H9 (cell line): ENCODE results near the gene NEK6. TPM values are rescaled to one million over a fixed set of nuclear protein-coding genes. Genes with fewer than 3 reads are reported as not detected.

Experiments used
- DNase-seq: peaks from one replicate; pipeline ENCODE4 v3.0.0-alpha.2; 2017
- H2AFZ ChIP-seq: one replicate; pipeline ENCODE4 v1.6.1; 2013; ENCODE audit warnings: mild to moderate bottlenecking, low read length, control low read depth, moderate library complexity
- H2AK5ac ChIP-seq: 2 replicates; pipeline ENCODE4 v1.6.1; 2013; ENCODE audit warnings: low read length, control low read depth, mixed read lengths; ENCODE audit not compliant: insufficient read length
- H2BK120ac ChIP-seq: one replicate; pipeline ENCODE4 v1.6.1; 2013; ENCODE audit warnings: low read depth, mild to moderate bottlenecking, low read length, control low read depth, inconsistent platforms; ENCODE audit not compliant: poor library complexity, severe bottlenecking
- H2BK12ac ChIP-seq: 2 replicates; pipeline ENCODE4 v1.6.1; 2013; ENCODE audit warnings: low read length, control low read depth, mixed read lengths, low read depth; ENCODE audit not compliant: insufficient read length
- H2BK15ac ChIP-seq: 2 replicates; pipeline ENCODE4 v1.6.1; 2013; ENCODE audit warnings: low read depth, low read length, control low read depth
- H2BK20ac ChIP-seq: one replicate; pipeline ENCODE4 v1.6.1; 2013; ENCODE audit warnings: low read depth, mild to moderate bottlenecking, low read length, control low read depth, inconsistent platforms; ENCODE audit not compliant: poor library complexity, severe bottlenecking
- H2BK5ac ChIP-seq: 2 replicates; pipeline ENCODE4 v1.6.1; 2013; ENCODE audit warnings: low read length, control low read depth, mixed read lengths; ENCODE audit not compliant: insufficient read length
- H3K14ac ChIP-seq: 2 replicates; pipeline ENCODE4 v1.6.1; 2013; ENCODE audit warnings: low read length, control low read depth; ENCODE audit not compliant: insufficient read depth
- H3K18ac ChIP-seq: 2 replicates; pipeline ENCODE4 v1.6.1; 2013; ENCODE audit warnings: low read depth, mild to moderate bottlenecking, mixed read lengths, low read length, control low read depth; ENCODE audit not compliant: insufficient read length
- H3K23ac ChIP-seq: 2 replicates; pipeline ENCODE4 v1.6.1; 2013; ENCODE audit warnings: low read length, control low read depth, mixed read lengths, low read depth; ENCODE audit not compliant: insufficient read length
- H3K23me2 ChIP-seq: 2 replicates; pipeline ENCODE4 v1.6.1; 2013; ENCODE audit warnings: low read depth, mild to moderate bottlenecking, mixed read lengths, low read length, control low read depth; ENCODE audit not compliant: insufficient read length, poor library complexity, severe bottlenecking
- H3K27ac ChIP-seq: 2 replicates; pipeline ENCODE4 v1.5.1; 2013; ENCODE audit warnings: low read length, control low read depth, mixed read lengths, low read depth; ENCODE audit not compliant: insufficient read length
- H3K27me3 ChIP-seq: 2 replicates; pipeline ENCODE4 v1.6.1; 2013; ENCODE audit warnings: low read length, control low read depth, inconsistent platforms; ENCODE audit not compliant: insufficient read depth
- H3K4ac ChIP-seq: 2 replicates; pipeline ENCODE4 v1.6.1; 2013; ENCODE audit warnings: low read depth, mild to moderate bottlenecking, control low read depth, inconsistent platforms, low read length, moderate library complexity
- H3K4me1 ChIP-seq: 2 replicates; pipeline ENCODE4 v1.6.1; 2013; ENCODE audit warnings: low read length, control low read depth, inconsistent platforms; ENCODE audit not compliant: insufficient read depth
- H3K4me2 ChIP-seq: 2 replicates; pipeline ENCODE4 v1.6.1; 2013; ENCODE audit warnings: low read length, control low read depth, mixed read lengths; ENCODE audit not compliant: insufficient read length, insufficient read depth
- H3K56ac ChIP-seq: 2 replicates; pipeline ENCODE4 v1.6.1; 2013; ENCODE audit warnings: low read depth, mild to moderate bottlenecking, mixed read lengths, low read length, control low read depth; ENCODE audit not compliant: insufficient read length
- H3K79me1 ChIP-seq: 2 replicates; pipeline ENCODE4 v1.6.1; 2013; ENCODE audit warnings: low read depth, mild to moderate bottlenecking, moderate library complexity, low read length, control low read depth, inconsistent platforms; ENCODE audit not compliant: insufficient read depth, poor library complexity, severe bottlenecking
- H3K79me2 ChIP-seq: 2 replicates; pipeline ENCODE4 v1.6.1; 2013; ENCODE audit warnings: low read length, control low read depth, inconsistent platforms; ENCODE audit not compliant: insufficient read depth
- H3K9ac ChIP-seq: 2 replicates; pipeline ENCODE4 v1.6.1; 2013; ENCODE audit warnings: low read length, control low read depth, mixed read lengths; ENCODE audit not compliant: insufficient read length; ENCODE audit errors: extremely low read depth
- H3K9me3 ChIP-seq: one replicate; pipeline ENCODE4 v1.6.1; 2013; ENCODE audit warnings: low read depth, low read length, inconsistent platforms; ENCODE audit not compliant: control insufficient read depth
- H3T11ph ChIP-seq: one replicate; pipeline ENCODE4 v1.6.1; 2013; ENCODE audit warnings: mild to moderate bottlenecking, low read length, control low read depth, inconsistent platforms
- H4K20me1 ChIP-seq: one replicate; pipeline ENCODE4 v1.6.1; 2013; ENCODE audit not compliant: control insufficient read depth, insufficient read length, insufficient read depth
- H4K5ac ChIP-seq: 2 replicates; pipeline ENCODE4 v1.6.1; 2013; ENCODE audit warnings: low read depth, mild to moderate bottlenecking, mixed read lengths, low read length, control low read depth; ENCODE audit not compliant: insufficient read length
- H4K8ac ChIP-seq: replicated peaks from 2 replicates; pipeline ENCODE4 v1.6.1; 2013; ENCODE audit warnings: low read length, control low read depth, mixed read lengths, low read depth; ENCODE audit not compliant: insufficient read length
- H4K91ac ChIP-seq: 2 replicates; pipeline ENCODE4 v1.6.1; 2013; ENCODE audit warnings: low read depth, mild to moderate bottlenecking, moderate library complexity, mixed read lengths, low read length, control low read depth; ENCODE audit not compliant: insufficient read length
- H3K27ac Mint-ChIP-seq, 3 experiments: 2 replicates in 2 of 3; 3 replicates in 1 of 3; pipeline ENCODE4 v1.8.0; 2020 to 2021; ENCODE audit warnings: mixed read lengths in 3 of 3, mild to moderate bottlenecking in 1 of 3, moderate library complexity in 1 of 3
- H3K27me3 Mint-ChIP-seq: 2 replicates; pipeline ENCODE4 v1.8.0; 2021; ENCODE audit warnings: low read depth, mild to moderate bottlenecking, moderate library complexity, mixed read lengths
- H3K36me3 Mint-ChIP-seq, 3 experiments: 2 replicates in 2 of 3; 3 replicates in 1 of 3; pipeline ENCODE4 v1.8.0; 2020 to 2021; ENCODE audit warnings: low read depth in 3 of 3, mixed read lengths in 3 of 3; ENCODE audit not compliant: insufficient read depth in 1 of 3
- H3K4me1 Mint-ChIP-seq, 2 experiments: 2 replicates each; pipeline ENCODE4 v1.8.0; 2020; ENCODE audit warnings: mixed read lengths in 2 of 2
- H3K4me3 Mint-ChIP-seq, 2 experiments: 2 replicates in 1 of 2; 3 replicates in 1 of 2; pipeline ENCODE4 v1.8.0; 2020 to 2021; ENCODE audit warnings: mild to moderate bottlenecking in 2 of 2, mixed read lengths in 2 of 2, moderate library complexity in 1 of 2
- H3K9me3 Mint-ChIP-seq, 2 experiments: 2 replicates in 1 of 2; 3 replicates in 1 of 2; pipeline ENCODE4 v1.8.0; 2020; ENCODE audit warnings: mild to moderate bottlenecking in 2 of 2, mixed read lengths in 2 of 2, moderate library complexity in 1 of 2
- WGBS: extraction: QIAGEN DNeasy Blood & Tissue Kit; methylation state at CpG from one replicate; pipeline ENCODE4 v1.1.7; 2013; ENCODE audit warnings: missing lambda C conversion rate, low lambda C conversion rate, mixed read lengths; ENCODE audit not compliant: insufficient read length; ENCODE audit errors: extremely low coverage; 5-methylcytosine and 5-hydroxymethylcytosine counted together
- total RNA-seq: library from RNA; stranded (reverse); gene quantifications from 2 replicates; pipeline ENCODE4 v1.2.1, GENCODE V29; 2021
- TF ChIP-seq, protein P1 (sequence below): fragments of 200-600 bp; sonication (generic); conservative IDR thresholded peaks from 3 replicates; pipeline ENCODE4 v1.8.0; 2021; ENCODE audit warnings: antibody characterized with exemption, mild to moderate bottlenecking

NEK6 gene
- total RNA-seq, 1 experiment from 2014 or later, result 14.3 TPM

DNA sequence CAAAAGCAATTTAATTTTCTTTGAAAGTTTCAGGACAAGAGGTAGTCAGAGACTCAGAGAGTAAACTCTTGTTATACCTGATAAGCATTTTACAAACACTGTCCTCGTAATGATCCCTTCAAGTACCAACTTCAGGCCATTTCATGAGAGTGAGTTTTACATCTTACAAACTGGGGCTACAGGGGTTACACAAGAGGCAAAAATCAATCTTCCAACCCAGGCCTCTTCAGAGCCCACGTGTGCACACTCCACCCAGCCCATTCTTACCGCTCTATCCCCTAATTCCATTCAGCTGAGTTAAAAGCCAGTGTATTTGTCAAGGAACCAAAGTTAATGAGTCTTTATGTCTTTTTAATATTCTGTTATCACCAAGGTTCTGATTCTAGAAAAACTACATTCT is 110.9 kb downstream of the NEK6 start:
- WGBS, result no CpG with 5 or more reads among the region's 3 CpGs
- no peak overlapping the region for H2AK5ac ChIP-seq
- Mint-ChIP-seq H3K27ac (peak overlapping the region in 1 of 3 experiments; percentile 3; a peak in 1 of 7 replicates), H3K9me3 (no peaks in the 10 kb centered on the region), H3K36me3 (peaks cover under 1 to 4% (median 2%) of the 10 kb centered on the region in 3 experiments; a peak in 4 of 7 replicates), H3K4me1 (peaks cover 22 to 31% of the 10 kb centered on the region in 2 experiments), H3K27me3 (no peaks in the 10 kb centered on the region), H3K4me3 (no peak overlapping the region)
- H3K56ac ChIP-seq, result no peak overlapping the region
- no peak overlapping the region for H4K91ac ChIP-seq
- H3K4me1 ChIP-seq, result peaks cover 2% of the 10 kb centered on the region; the same call in 1 of the 2 replicates
- H3K9me3 ChIP-seq, result no peaks in the 10 kb centered on the region
- no peak overlapping the region for H3K18ac ChIP-seq
- H4K20me1 ChIP-seq, result no peaks in the 10 kb centered on the region
- no peak overlapping the region for H4K5ac ChIP-seq
- H3K79me1 ChIP-seq, result peaks cover 2% of the 10 kb centered on the region
- no peak overlapping the region for H2BK5ac ChIP-seq
- H3K4ac ChIP-seq, result no peak overlapping the region
- no peak overlapping the region for H2BK20ac ChIP-seq
- no peak overlapping the region for H3T11ph ChIP-seq
- H4K8ac ChIP-seq, result no peak overlapping the region
- H3K14ac ChIP-seq, result no peak overlapping the region
- H2AFZ ChIP-seq, result no peak overlapping the region
- H2BK15ac ChIP-seq, result no peak overlapping the region
- H2BK12ac ChIP-seq, result no peak overlapping the region
- DNase-seq, result no peak
- no peak overlapping the region for H3K27ac ChIP-seq
- no peak overlapping the region for H2BK120ac ChIP-seq
- no peak overlapping the region for H3K9ac ChIP-seq
- TF ChIP-seq, protein P1, sequence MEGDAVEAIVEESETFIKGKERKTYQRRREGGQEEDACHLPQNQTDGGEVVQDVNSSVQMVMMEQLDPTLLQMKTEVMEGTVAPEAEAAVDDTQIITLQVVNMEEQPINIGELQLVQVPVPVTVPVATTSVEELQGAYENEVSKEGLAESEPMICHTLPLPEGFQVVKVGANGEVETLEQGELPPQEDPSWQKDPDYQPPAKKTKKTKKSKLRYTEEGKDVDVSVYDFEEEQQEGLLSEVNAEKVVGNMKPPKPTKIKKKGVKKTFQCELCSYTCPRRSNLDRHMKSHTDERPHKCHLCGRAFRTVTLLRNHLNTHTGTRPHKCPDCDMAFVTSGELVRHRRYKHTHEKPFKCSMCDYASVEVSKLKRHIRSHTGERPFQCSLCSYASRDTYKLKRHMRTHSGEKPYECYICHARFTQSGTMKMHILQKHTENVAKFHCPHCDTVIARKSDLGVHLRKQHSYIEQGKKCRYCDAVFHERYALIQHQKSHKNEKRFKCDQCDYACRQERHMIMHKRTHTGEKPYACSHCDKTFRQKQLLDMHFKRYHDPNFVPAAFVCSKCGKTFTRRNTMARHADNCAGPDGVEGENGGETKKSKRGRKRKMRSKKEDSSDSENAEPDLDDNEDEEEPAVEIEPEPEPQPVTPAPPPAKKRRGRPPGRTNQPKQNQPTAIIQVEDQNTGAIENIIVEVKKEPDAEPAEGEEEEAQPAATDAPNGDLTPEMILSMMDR, result no peak
- no peaks in the 10 kb centered on the region for H3K23me2 ChIP-seq
- no peak overlapping the region for H3K4me2 ChIP-seq
- peaks cover 4% of the 10 kb centered on the region; the same call in 1 of the 2 replicates for H3K79me2 ChIP-seq
- no peaks in the 10 kb centered on the region for H3K27me3 ChIP-seq
- H3K23ac ChIP-seq, result no peak overlapping the region
